NCI-H2171 (cell line): Measurements from ENCODE around the gene MUC4.

Experiments
- DNase-seq: peaks from one replicate; lab custom pipeline; 2025; lab: John Stamatoyannopoulos, UW

MUC4 gene, protein sequence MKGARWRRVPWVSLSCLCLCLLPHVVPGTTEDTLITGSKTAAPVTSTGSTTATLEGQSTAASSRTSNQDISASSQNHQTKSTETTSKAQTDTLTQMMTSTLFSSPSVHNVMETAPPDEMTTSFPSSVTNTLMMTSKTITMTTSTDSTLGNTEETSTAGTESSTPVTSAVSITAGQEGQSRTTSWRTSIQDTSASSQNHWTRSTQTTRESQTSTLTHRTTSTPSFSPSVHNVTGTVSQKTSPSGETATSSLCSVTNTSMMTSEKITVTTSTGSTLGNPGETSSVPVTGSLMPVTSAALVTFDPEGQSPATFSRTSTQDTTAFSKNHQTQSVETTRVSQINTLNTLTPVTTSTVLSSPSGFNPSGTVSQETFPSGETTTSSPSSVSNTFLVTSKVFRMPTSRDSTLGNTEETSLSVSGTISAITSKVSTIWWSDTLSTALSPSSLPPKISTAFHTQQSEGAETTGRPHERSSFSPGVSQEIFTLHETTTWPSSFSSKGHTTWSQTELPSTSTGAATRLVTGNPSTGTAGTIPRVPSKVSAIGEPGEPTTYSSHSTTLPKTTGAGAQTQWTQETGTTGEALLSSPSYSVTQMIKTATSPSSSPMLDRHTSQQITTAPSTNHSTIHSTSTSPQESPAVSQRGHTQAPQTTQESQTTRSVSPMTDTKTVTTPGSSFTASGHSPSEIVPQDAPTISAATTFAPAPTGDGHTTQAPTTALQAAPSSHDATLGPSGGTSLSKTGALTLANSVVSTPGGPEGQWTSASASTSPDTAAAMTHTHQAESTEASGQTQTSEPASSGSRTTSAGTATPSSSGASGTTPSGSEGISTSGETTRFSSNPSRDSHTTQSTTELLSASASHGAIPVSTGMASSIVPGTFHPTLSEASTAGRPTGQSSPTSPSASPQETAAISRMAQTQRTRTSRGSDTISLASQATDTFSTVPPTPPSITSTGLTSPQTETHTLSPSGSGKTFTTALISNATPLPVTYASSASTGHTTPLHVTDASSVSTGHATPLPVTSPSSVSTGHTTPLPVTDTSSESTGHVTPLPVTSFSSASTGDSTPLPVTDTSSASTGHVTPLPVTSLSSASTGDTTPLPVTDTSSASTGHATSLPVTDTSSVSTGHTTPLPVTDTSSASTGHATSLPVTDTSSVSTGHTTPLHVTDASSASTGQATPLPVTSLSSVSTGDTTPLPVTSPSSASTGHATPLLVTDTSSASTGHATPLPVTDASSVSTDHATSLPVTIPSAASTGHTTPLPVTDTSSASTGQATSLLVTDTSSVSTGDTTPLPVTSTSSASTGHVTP (N-terminal part only)

DNA sequence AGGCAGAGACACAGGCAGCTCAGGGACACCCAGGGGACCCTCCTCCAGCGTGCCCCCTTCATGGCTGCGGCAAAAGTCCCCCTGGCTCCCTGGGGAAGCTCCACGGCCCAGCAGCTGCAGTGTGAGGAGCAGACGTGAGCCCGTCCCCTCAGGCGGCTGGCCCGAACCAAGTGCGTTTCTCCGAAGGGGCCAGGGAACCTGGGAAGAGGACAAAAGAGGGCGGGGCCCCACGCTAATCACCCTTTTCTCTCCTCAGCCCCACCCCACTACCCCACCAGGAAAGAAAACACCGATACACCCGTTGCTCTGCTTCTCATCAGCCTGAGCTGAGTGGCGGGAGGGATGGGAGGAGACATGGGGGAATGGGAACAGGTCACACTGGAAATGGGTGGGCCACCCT, at the start of gene MUC4:
Gene MUC4 (minus strand): TSS at position 174 of the 400 bp plus-strand sequence. CDS start 112 bp downstream, at position 62.
- DNase-seq, result peak; percentile 35

DNA sequence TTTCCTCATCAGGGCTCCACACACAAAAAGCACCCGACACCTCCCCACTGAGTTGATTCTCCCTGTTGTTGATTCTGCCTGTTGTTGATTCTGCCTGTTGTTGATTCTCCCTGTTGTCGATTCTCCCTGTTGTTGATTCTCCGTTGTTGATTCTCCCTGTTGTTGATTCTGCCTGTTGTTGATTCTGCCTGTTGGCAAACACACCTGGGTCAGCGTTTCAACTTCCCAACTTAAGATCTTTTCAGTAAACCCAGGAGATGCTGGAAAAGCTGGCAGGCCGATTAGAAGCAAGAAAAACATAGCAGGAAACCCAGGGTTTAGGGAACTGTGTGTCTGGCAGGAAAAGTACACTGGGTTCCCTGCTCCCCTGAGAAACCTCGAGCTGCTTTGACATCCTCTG, 48.7 kb upstream of the MUC4 start:
- no peak for DNase-seq

DNA sequence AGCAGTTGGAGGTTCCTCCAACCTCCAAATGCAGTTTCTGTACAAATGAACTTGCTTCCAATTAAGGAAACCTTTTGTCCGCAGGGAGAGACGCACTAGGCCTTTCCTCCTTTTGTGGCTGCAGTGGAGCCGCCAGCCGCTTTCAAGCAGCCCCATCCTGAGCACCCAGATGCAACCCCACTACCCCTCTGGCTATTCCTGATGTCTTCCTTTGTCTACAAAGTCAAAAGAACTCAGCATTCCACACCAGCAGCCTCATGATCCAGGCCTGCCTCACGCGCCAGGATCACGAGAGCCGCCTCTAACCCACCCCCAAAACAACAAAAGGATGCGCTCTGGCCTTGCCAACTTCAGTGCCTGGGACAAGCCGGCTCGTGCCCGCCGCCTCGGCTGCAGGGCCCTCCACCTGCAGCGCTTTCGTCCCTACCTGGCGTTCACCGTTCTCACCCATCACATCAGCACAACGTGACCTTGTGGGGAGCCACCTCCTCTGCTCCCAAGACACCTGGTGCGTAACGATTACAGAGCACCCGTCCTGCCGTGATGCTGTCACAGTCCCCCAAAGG, 48.2 kb upstream of the MUC4 start:
- DNase-seq, result no peak

DNA sequence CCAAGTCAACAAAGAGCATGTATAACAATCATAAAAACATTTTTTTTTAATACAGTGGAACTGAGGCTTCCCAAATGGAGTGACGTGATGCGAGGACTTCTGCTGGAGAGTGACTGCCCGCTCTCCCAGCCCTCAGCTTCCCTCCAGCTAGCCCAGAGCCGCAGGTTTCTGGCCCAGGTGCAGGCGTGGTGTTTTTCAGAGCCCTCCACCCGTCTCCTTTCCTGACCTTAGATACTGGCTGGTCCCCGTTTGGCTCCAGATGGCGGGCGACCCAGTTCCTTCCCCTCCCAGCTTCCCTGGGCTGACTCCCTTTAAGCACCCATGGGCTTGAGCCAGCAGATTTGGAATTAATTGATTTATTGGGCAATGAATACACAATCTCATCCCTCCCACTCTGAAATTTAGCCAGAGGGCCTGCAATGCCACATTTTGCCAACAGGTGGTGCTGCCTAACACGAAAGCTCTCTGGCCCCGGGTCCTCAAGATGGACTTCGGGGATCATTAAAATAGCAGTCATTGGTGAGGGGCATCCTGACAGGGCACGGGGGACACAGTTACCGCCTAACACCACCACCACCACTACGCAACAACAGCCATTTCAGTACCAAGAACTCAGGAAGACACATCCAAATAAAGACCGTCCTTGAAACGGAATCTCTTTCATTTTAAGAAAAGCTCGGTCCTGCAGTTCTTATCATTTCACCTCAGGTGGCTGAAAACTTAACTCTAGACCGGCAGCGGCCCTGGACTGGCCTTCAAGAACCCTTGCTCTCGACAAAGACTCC, 47.5 kb upstream of the MUC4 start:
- DNase-seq, result no peak

DNA sequence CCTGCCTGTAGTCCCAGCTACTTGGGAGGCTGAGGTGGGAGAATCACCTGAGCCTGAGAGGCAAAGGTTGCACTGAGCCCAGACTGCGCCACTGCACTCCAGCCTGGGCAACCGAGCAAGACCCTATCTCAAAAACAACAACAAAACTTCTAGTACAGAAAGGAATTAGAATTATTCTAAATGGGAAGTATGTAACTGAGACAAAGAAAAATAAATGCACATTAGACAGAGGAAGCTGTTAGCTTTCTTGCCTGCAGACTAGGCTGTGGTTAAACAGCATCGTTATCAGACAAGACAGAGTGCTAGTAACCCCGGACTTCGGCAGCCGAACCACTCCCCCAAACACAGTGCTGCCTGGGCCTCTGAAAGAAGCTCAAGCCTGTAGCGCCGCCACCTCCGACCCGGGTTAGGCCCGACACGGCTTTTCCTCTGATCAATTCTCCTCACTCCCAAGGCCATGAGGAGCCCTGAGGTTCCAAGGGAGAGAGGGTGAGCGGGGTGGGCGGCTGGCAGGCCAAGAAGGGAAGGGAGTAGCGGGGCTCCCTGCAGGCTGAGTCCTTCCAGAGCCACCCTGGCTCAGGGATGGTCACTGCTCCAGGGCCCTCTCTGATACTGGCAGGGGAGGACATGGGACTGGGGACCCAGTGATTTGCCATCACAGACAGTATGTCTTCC, 44.8 kb upstream of the MUC4 start:
- DNase-seq, result no peak

DNA sequence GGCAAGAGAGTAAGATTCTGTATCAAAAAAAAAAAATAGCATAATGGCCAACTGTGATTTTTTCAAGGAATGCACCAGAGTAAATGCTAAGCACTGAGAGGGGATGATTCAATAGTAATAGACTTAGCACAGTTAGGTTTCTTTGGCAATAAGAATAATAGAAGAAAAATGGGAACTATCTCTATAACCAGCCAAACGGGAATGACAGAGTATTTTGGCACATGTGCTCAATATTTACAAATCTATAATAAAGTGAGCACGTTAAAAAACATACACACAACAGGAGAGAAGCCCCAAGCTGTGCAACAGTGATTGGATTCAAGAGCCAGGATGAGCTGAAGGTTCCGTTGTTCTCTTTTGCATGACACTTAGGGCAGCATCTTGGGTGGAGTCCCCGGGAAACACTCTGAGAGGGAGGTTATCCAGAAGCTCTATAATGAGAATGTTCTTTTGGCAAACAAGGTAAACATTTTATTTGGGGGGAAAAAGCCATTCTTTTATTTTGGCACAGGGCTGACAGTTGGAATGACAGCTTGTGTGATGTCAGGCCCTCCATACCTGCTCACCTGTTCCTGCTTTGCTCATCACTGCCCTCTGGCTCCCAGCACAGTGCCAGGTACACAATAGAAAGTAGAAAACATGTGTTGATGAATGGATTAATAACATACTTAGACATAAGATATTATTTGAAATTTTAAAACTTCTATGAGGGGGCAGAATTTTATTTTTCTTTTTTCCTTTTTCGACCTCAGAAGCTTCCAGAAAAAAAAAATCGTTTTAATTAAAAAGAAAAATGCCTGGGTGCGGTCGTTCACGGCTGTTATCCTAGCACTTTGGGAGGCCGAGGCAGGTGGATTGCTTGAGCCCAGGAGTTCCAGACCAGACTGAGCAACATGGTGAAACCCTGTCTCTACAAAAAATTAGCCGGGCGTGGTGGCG, 44.0 kb upstream of the MUC4 start:
- peak; percentile 21 for DNase-seq

DNA sequence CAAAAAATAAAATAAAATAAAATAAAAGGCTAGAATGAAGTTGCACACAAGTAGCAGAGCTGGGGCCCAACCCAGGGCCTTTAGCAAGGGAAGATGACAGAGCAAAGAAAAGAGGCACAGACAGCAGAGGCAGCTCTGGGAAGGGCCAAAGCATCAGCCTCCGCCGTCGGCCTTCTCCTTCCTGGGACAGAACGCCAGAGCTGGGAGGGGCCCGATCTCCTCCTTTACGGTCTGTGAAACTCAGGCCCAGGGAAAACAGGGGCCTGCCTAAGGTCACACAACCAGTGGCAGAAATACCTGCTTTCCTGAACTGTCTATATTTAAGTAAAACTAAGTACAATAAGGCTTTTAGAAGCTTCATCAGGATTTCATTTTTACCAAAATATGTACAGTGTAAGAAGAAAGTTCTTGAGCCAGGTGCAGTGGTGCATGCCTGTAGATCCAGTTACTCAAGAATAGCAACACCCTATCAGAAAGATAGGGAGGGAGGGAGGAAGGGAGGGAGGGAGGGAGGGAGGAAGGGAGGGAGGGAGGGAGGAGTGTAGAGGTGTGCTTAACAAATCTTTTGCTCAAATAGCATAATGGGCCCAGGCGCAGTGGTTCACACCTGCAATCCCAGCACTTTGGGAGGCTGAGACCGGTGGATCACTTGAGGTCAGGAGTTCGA, 43.0 kb upstream of the MUC4 start:
- DNase-seq, result no peak

DNA sequence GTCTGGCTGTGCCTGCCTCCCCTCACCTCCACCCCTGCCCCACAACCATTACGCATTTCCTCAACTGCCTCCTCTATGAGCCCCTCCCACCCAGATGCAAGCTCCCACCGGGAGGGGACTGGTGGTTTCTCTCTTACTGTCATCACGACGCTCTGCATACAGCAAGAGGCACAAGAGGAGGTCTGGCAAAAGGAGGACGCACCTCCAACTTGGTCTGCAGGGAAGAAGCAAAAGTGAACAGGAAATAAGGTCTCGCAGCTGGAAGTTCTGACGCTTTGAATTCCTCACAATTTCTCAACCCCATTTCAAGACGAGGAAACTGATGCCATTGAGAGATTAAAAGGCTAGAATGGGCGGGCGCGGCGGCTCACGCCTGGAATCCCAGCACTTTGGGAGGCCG, 42.3 kb upstream of the MUC4 start:
- no peak for DNase-seq

DNA sequence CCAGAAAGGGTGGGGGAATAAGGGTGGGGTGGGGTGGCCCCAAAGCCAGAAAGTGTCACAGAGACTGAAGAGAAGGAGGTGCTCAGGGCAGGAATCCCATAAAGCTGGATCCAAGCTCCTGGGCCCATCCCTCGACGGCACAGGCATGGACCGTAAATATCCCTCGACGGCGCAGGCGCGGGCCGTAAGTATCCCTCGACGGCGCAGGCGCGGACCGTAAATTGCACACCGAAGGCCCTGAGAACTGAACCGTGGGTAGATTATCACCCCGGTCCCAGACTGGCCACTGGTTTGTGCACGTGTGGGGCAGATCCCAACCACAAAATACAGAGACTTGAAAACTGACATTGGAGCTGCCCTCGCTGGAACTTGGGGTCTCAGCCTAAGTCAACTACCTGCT, 41.3 kb upstream of the MUC4 start:
- DNase-seq, result no peak

DNA sequence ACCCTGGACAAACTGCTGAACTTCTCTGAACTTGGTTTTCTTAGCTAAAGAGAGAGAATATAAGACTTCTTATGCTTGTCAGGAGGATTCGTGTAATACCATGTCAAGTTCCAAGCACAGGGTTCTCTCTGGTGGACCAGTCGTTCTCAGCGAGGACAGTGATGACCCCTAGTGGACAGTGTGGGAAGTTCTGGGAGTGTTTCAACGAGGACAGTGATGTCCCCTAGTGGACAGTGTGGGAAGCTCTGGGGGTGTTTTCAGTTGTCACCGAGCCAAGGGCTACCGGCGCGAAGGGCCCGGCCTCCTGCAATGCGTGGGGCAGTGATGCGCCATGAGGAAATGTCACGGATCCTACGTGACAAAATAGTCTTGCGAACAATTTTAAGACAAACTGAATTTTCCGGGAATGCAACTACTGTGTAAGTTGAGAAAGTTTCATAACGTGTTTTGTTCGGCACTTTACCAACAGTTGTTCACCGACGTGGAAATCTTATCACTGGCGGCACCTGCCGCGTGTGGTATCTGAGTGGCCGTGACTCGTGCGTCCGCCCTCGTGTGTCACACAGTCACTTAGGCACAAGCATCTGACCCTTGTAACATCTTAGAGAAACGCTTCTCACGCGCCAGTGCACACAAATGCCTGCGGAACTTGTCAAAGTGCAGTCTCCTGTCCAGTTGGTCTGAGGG, 39.3 kb upstream of the MUC4 start:
- peak; percentile 71 for DNase-seq

DNA sequence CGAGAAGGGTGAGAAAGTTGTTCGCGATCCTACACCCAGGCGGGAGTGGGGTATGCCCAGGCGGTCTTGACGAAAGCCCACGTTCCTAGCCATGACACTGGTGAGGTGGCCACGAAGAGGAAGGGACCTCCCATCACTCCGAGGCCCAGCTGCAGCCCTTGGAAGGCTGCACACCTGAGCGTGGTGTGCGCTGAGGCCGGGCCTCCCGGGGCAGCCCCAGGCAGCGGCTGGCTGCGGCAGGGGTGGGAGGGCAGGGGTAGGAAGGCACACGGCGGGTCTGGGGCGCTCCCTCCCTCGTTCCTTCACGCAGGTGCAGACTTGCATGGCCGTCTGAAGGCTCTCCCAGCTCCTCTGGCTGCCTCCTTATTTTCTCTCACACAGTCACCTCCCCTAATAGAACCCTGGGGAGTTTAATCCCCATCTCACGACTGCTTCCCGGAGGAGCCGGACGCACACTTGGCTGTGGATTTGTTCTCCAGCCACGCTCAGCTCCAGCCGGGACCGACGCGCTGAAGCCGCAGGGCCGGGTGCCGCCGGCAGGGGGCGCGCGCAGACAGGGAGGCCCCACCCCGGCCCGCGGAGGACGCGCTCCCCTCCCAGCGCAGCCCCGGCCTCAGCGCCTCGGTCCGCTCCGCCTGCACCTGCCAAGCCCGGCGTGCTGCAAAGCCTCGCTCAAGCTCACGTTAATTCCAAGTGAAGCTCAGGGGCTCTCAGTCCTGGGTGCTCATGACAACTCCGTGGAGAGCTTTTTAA, 37.8 kb upstream of the MUC4 start:
- no peak for DNase-seq

DNA sequence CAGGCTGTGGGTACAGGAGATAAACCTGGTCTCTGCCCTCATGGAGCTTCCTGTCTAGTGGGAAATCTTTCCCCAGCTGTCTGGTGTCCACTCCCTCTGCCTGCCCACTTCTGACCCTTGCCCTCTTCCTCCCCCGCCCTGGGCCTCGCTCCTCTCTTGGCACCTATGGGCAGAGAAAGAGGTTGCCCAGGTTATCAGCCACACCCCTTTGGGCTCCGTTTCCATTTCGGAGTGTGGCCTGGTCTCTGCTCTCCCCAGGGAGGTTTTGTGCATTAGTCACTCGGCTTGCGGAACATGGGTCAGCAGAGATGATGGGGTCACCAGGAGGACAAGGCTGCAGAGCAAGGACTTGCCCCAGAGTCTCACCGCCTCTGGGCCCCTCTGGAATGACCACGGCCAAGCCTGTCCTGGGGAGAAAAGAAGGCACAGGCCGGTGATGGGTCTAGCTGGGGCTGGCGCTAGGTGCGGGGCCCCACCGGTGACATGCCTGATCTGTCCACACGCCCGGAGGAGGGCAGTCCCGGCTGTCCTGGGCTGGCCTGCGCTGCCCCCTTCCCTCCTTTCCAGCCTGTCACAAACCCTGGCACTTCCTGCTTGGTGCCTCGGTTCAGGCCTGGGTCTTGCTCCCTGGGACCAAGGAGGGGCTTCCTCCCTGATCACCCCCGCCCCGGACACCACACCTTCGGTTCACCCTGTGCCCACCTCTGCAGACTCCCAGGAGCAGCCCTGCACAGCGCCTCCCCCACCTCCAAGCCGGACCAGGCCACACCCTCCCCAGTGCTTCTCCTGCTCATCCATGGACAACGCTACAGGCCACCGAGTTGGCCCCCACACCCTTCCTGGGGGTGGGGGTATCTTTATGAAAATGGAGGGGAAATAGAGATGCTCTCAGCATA, 35.6 kb upstream of the MUC4 start:
- DNase-seq, result no peak

DNA sequence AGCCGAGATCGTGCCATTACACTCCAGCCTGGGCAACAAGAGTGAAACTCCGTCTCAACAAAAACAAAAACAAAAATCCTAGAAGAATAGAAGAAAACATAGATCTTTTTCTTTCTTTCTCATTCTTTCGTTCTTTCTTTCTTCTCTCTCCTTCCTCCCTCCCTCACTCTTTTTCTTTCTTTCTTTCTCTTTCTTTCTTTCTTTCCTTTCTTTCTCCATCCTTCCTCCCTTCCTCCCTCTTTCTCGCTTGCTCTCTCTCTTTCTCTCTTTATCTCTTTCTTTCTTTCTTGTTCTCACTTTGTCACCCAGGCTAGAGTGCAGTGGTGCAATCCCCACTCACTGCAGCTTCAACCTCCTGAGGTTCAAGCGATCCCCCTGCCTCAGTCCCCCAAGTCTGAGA, 33.8 kb upstream of the MUC4 start:
- DNase-seq, result no peak

DNA sequence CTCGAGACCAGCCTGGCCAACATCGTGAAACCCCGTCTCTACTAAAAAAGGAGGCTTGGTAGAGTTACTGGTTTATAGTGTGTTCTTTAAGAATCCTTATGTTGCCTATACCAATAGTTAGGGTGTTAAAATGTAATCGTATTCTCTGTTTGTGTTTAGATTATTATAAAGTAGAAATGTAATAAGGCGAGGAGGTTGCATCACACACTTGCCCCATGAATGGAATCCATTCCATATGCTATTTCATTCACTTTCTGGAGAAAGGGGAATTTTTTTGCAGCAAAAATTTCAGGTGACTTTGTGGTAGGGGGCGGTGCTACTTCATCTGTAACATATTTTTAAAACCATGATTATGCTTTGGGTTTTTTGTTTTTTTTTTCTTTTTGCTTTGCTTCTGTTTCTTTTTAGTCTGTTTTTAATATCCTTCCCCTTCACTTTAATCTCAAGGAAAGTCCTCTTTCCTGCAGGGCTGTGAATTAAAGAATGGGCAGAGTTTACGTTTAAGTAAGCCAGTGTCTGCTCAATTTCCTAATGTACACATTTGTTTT, 33.0 kb upstream of the MUC4 start:
- DNase-seq, result no peak

DNA sequence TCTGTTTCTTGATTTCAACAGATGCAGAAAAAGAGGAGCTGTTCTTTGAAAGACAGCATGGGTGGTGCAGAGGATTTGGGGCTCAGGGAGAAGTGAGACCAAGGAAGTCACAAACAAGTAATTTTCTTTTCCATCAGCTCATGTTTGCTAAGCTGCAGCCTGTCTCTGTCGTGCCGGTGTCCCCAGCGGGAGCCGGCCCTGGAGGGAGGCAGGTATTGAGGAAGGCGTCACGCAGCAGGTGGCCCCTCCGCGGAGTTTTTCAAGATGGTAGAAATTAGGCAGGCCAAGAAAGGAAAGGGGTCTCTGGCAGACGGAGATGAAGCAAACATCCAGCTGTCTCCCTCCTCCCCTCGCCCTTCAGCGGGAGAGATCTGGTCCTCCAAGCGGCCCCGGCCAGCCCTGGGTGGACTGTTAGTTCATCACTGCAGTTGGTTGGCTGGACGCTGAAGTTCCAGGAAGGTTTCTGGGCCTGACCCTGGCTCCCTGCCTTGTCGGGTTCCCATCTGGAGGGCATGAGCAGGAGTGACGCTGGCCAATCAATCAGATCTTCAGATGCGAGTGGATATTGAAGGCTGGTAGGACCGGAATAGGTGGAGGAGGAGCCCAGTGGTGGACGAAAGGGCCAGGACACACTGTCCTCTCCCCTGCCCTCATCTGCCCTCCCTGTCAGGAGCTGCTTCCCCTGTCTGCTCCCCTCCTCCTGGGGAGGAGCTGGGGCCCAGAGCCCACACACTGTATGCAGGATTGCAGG, 27.7 kb upstream of the MUC4 start:
- no peak for DNase-seq
